Fibroblast of lung (primary cell): ENCODE measurements around the gene FAM131B. TPM values are rescaled to one million over a fixed set of nuclear protein-coding genes. Genes with fewer than 3 reads are reported as not detected.

Experiments used
- DNase-seq, 2 donors: peaks; one replicate each; pipeline versions ENCODE4 v3.0.0 to v3.0.0-alpha.2; 2010; ENCODE audit warnings: low read depth in 2 of 2
- H2AFZ ChIP-seq: 2 replicates; pipeline ENCODE4 v1.5.1; 2012; ENCODE audit warnings: low read length, control low read depth, inconsistent platforms
- H3K27ac ChIP-seq: 2 replicates; pipeline ENCODE4 v1.5.1; 2011; ENCODE audit warnings: low read length, control low read depth; ENCODE audit not compliant: insufficient read depth
- H3K27me3 ChIP-seq: 2 replicates; pipeline ENCODE4 v1.5.1; 2011; ENCODE audit warnings: mild to moderate bottlenecking, low read length; ENCODE audit not compliant: control insufficient read depth, insufficient read depth
- H3K36me3 ChIP-seq: 2 replicates; pipeline ENCODE4 v1.5.1; 2011; ENCODE audit warnings: low read length; ENCODE audit not compliant: control insufficient read depth, insufficient read depth
- H3K4me1 ChIP-seq: 2 replicates; pipeline ENCODE4 v1.5.1; 2011; ENCODE audit warnings: low read length; ENCODE audit not compliant: control insufficient read depth, insufficient read depth; ENCODE audit errors: extremely low read depth
- H3K4me2 ChIP-seq: 2 replicates; pipeline ENCODE4 v1.5.1; 2011; ENCODE audit warnings: low read length, control low read depth; ENCODE audit not compliant: insufficient read depth; ENCODE audit errors: extremely low read depth
- H3K4me3 ChIP-seq, 4 experiments: fragments of 200-600 bp in 1 of 4; sonication (generic) in 1 of 4; replicated peaks in 1 of 4; 2 replicates each; pipeline ENCODE4 v1.5.1; 2011 to 2016; ENCODE audit warnings: low read length in 4 of 4, low read depth in 3 of 4, mild to moderate bottlenecking in 3 of 4, control low read depth in 2 of 4, inconsistent platforms in 1 of 4, mixed read lengths in 1 of 4; ENCODE audit not compliant: insufficient read depth in 1 of 4; ENCODE audit errors: control extremely low read depth in 1 of 4
- H3K79me2 ChIP-seq: 2 replicates; pipeline ENCODE4 v1.5.1; 2012; ENCODE audit warnings: mild to moderate bottlenecking, low read length, inconsistent platforms; ENCODE audit not compliant: control insufficient read depth, insufficient read depth
- H3K9ac ChIP-seq: 2 replicates; pipeline ENCODE4 v1.5.1; 2011; ENCODE audit warnings: mild to moderate bottlenecking, low read length, control low read depth; ENCODE audit not compliant: insufficient read depth
- H3K9me3 ChIP-seq: 2 replicates; pipeline ENCODE4 v1.5.1; 2012; ENCODE audit warnings: low read depth, low read length; ENCODE audit not compliant: control insufficient read depth, insufficient read depth
- H4K20me1 ChIP-seq: 2 replicates; pipeline ENCODE4 v1.5.1; 2011; ENCODE audit warnings: low read length; ENCODE audit not compliant: control insufficient read depth, insufficient read depth; ENCODE audit errors: extremely low read depth
- EZH2 ChIP-seq: IDR thresholded peaks from 2 replicates; pipeline ENCODE4 v1.5.1; 2012; ENCODE audit warnings: low read length, control low read depth, mild to moderate bottlenecking; ENCODE audit errors: missing control alignments
- polyA plus RNA-seq, 2 donors: library from polyadenylated mRNA; depleted of rRNA in 1 of 2; stranded (reverse) in 1 of 2; unstranded in 1 of 2; fragments of >200 nt; gene quantifications; 2 replicates each; pipeline ENCODE4 v1.2.1, GENCODE V29; 2011 to 2012; ENCODE audit warnings: missing spikeins in 1 of 2
- total RNA-seq: library from RNA; depleted of rRNA; stranded (reverse); fragments of >200 nt; gene quantifications from 2 replicates; pipeline ENCODE4 v1.2.1, GENCODE V29; 2014
- TF ChIP-seq, protein P1 (sequence below), 2 donors: IDR thresholded peaks in 1 of 2; conservative IDR thresholded peaks in 1 of 2; 1 replicate in 1 of 2; 2 replicates in 1 of 2; pipeline ENCODE4 v1.5.1; 2011 to 2012; ENCODE audit warnings: low read length in 2 of 2, control low read depth in 1 of 2, inconsistent platforms in 1 of 2, low read depth in 1 of 2, mild to moderate bottlenecking in 1 of 2

FAM131B gene
- total and polyA plus RNA-seq, 2 donors (not counting 1 experiment from before 2014, with no cell fraction given) = 2.0 to 3.8 TPM

DNA sequence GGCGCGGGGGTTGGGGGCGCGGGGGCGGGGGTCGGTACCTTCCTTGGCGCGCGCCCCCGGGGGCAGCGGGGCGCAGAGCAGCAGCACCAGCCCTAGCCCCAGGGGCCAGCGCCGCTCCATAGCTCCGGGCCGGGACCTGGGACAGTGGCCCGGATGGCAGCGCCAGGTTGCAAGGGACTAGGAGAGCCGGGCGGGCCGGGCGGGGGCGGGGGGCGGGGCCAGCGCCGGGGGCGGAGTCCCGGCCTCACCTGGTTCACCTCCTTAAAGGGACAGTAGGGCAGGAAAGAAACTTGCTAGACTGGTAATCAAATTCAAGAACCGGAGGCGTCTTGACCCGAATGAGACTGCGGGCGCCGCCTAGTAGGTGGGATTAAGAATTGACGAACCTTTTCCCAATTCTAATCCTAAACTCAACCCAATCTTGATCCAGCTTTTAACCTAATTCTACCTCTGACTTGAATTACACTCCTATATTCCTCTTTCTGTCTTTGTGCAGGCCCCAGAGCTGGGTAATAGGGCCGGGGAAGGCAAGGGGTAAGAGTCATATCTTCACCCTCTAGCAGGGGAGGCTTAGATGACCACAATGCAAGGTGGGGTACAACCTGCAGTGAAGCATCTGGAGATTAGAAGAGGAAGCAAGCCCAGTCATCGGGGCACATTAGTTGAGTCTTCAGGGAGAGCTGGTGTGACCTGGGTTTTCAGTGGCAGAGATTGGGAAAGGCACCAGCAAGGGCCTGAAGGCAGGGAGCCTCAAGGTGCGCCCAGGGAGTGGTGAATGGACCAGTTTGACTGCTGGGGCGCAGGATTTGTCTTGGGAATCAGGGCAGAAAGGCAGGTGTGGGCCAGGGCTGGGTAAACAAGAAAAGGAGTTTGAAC lies 46.4 kb upstream of the FAM131B start, which contains the start of gene EPHA1:
Gene EPHA1, minus strand, starts transcription at position 171 of the 876 bp plus-strand sequence. Its CDS starts 51 bp downstream, at position 120.
- no peak within 1 kb of the TSS for H3K4me2 ChIP-seq
- no peak within 1 kb of the TSS for H3K4me3 ChIP-seq
- no peak within 1 kb of the TSS for H3K27ac ChIP-seq
- H3K9me3 ChIP-seq = no peaks in the 10 kb centered on the region
- TF ChIP-seq, protein P1, sequence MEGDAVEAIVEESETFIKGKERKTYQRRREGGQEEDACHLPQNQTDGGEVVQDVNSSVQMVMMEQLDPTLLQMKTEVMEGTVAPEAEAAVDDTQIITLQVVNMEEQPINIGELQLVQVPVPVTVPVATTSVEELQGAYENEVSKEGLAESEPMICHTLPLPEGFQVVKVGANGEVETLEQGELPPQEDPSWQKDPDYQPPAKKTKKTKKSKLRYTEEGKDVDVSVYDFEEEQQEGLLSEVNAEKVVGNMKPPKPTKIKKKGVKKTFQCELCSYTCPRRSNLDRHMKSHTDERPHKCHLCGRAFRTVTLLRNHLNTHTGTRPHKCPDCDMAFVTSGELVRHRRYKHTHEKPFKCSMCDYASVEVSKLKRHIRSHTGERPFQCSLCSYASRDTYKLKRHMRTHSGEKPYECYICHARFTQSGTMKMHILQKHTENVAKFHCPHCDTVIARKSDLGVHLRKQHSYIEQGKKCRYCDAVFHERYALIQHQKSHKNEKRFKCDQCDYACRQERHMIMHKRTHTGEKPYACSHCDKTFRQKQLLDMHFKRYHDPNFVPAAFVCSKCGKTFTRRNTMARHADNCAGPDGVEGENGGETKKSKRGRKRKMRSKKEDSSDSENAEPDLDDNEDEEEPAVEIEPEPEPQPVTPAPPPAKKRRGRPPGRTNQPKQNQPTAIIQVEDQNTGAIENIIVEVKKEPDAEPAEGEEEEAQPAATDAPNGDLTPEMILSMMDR (conservative IDR thresholded peaks at IDR 0.05 in 1 of 2, IDR thresholded peaks at IDR 0.05 in 1 of 2; ENCODE audit: low read depth in 1 of 2, low read length in 2 of 2) = peak in 1 of 2 donors; percentile 33
- no peak for TF ChIP-seq EZH2
- no peak for DNase-seq
- H3K9ac ChIP-seq = no peak within 1 kb of the TSS
- H3K27me3 ChIP-seq = peaks cover 3% of the 10 kb centered on the region
- H4K20me1 ChIP-seq = no peaks in the 10 kb centered on the region
- peaks cover 8% of the 10 kb centered on the region for H3K4me1 ChIP-seq
- no peaks in the 10 kb centered on the region for H3K79me2 ChIP-seq
- H2AFZ ChIP-seq = no peak within 1 kb of the TSS
- H3K36me3 ChIP-seq = no peaks in the 10 kb centered on the region

GRCh38 chr7:143408252-143408685 lies 45.8 kb upstream of the FAM131B start:
- Histone ChIP-seq H3K4me1 (peaks cover 8% of the 10 kb centered on the region), H3K79me2 (no peaks in the 10 kb centered on the region), H3K4me3 (no peak overlapping the region), H3K27ac (no peak overlapping the region), H3K36me3 (no peaks in the 10 kb centered on the region), H3K4me2 (no peak overlapping the region), H3K9ac (no peak overlapping the region), H2AFZ (no peak overlapping the region), H3K9me3 (no peaks in the 10 kb centered on the region), H4K20me1 (no peaks in the 10 kb centered on the region), H3K27me3 (peaks cover 3% of the 10 kb centered on the region)
- TF ChIP-seq, protein P1 (conservative IDR thresholded peaks at IDR 0.05 in 1 of 2, IDR thresholded peaks at IDR 0.05 in 1 of 2; ENCODE audit: low read depth in 1 of 2, low read length in 2 of 2) = no peak
- no peak for TF ChIP-seq EZH2
- no peak for DNase-seq

- TF ChIP-seq, protein P1 (conservative IDR thresholded peaks at IDR 0.05 in 1 of 2, IDR thresholded peaks at IDR 0.05 in 1 of 2; ENCODE audit: low read depth in 1 of 2, low read length in 2 of 2) = no peak
- TF ChIP-seq EZH2 = no peak
- Histone ChIP-seq H3K27me3 (peaks cover 3% of the 10 kb centered on the region), H3K4me3 (no peak overlapping the region), H3K9ac (no peak overlapping the region), H4K20me1 (no peaks in the 10 kb centered on the region), H3K4me1 (peaks cover 8% of the 10 kb centered on the region), H2AFZ (no peak overlapping the region), H3K36me3 (no peaks in the 10 kb centered on the region), H3K9me3 (no peaks in the 10 kb centered on the region), H3K4me2 (no peak overlapping the region), H3K27ac (no peak overlapping the region), H3K79me2 (no peaks in the 10 kb centered on the region)
- DNase-seq = no peak
Measured at GRCh38 chr7:143407287-143408251, 45.1 kb upstream of the FAM131B start.
